NT2/D1 (cell line): ENCODE results near the gene CD2AP.
"Not testable (repeated sequence)": the region's sequence is repeated elsewhere in the genome, so short reads cannot be mapped to it uniquely, and the experiment has no call there.

ENCODE experiments used
- DNase-seq: peaks from one replicate; pipeline ENCODE4 v3.0.0-alpha.2; 2011; ENCODE audit warnings: low read depth, low spot score
- H3K27me3 ChIP-seq: 2 replicates; pipeline ENCODE4 v1.6.0; 2011; ENCODE audit warnings: mild to moderate bottlenecking; ENCODE audit not compliant: insufficient read length, insufficient read depth
- H3K36me3 ChIP-seq: 2 replicates; pipeline ENCODE4 v1.6.1; 2011; ENCODE audit warnings: mild to moderate bottlenecking, low read length, mixed read lengths; ENCODE audit not compliant: insufficient read depth, insufficient read length
- H3K4me1 ChIP-seq: 2 replicates; pipeline ENCODE4 v1.5.1; 2011; ENCODE audit not compliant: insufficient read depth, insufficient read length
- H3K4me3 ChIP-seq: 2 replicates; pipeline ENCODE4 v1.5.1; 2011; ENCODE audit warnings: low read depth; ENCODE audit not compliant: insufficient read length
- H3K9ac ChIP-seq: 2 replicates; pipeline ENCODE4 v1.6.0; 2011; ENCODE audit warnings: low read depth; ENCODE audit not compliant: insufficient read length
- H3K9me3 ChIP-seq: 2 replicates; pipeline ENCODE4 v1.5.1; 2011; ENCODE audit warnings: mild to moderate bottlenecking, low read length; ENCODE audit not compliant: insufficient read depth
- SUZ12 ChIP-seq: IDR thresholded peaks from 2 replicates; pipeline ENCODE4 v1.6.1; 2011; ENCODE audit not compliant: insufficient read length, insufficient read depth; ENCODE audit errors: extremely low read depth
- YY1 ChIP-seq: IDR thresholded peaks from 2 replicates; pipeline ENCODE4 v1.6.1; 2011; ENCODE audit not compliant: insufficient read length, insufficient read depth
- ZNF274 ChIP-seq: IDR thresholded peaks from 2 replicates; pipeline ENCODE4 v1.6.1; 2011; ENCODE audit warnings: mild to moderate bottlenecking, low read depth, low read length

The CD2AP gene

GRCh38 chr6:47438481-47439347 is 38.9 kb upstream of the CD2AP start:
- Histone ChIP-seq H3K27me3 (no peaks in the 10 kb centered on the region), H3K36me3 (no peaks in the 10 kb centered on the region), H3K4me3 (no peak overlapping the region), H3K9ac (no peak overlapping the region), H3K9me3 (no peaks in the 10 kb centered on the region), H3K4me1 (no peaks in the 10 kb centered on the region)
- no peak for DNase-seq
- TF ChIP-seq ZNF274, result no peak
- TF ChIP-seq SUZ12, result no peak
- TF ChIP-seq YY1, result no peak

GRCh38 chr6:47439348-47439668 is 38.3 kb upstream of the CD2AP start:
- Histone ChIP-seq H3K4me3 (no peak overlapping the region), H3K27me3 (no peaks in the 10 kb centered on the region), H3K4me1 (no peaks in the 10 kb centered on the region)

GRCh38 chr6:47440719-47441118 is 36.9 kb upstream of the CD2AP start:
- no peaks in the 10 kb centered on the region for H3K36me3 ChIP-seq
- H3K27me3 ChIP-seq, result no peaks in the 10 kb centered on the region
- H3K4me1 ChIP-seq, result no peaks in the 10 kb centered on the region
- no peaks in the 10 kb centered on the region; the same call in 1 of the 2 replicates for H3K9me3 ChIP-seq
- no peak for TF ChIP-seq YY1
- TF ChIP-seq SUZ12, result no peak
- no peak for TF ChIP-seq ZNF274
- no peak overlapping the region for H3K9ac ChIP-seq
- no peak overlapping the region for H3K4me3 ChIP-seq
- DNase-seq, result no peak

More at GRCh38 chr6:47439348-47439668, 38.3 kb upstream of the CD2AP start:
- no peak for DNase-seq
- Histone ChIP-seq H3K9ac (no peak overlapping the region), H3K9me3 (no peaks in the 10 kb centered on the region; the same call in 1 of the 2 replicates), H3K36me3 (no peaks in the 10 kb centered on the region)
- no peak for TF ChIP-seq YY1
- no peak for TF ChIP-seq SUZ12
- TF ChIP-seq ZNF274, result no peak

- H3K36me3 ChIP-seq, H3K4me1 ChIP-seq, H3K4me3 ChIP-seq, H3K9me3 ChIP-seq, H3K27me3 ChIP-seq, DNase-seq, H3K9ac ChIP-seq: not testable (repeated sequence)
These were observed 32.6 kb upstream of the CD2AP start for GRCh38 chr6:47444964-47445363.

- Histone ChIP-seq H3K4me1 (no peaks in the 10 kb centered on the region), H3K9me3 (no peaks in the 10 kb centered on the region; the same call in 1 of the 2 replicates), H3K36me3 (no peaks in the 10 kb centered on the region), H3K9ac (no peak overlapping the region), H3K27me3 (no peaks in the 10 kb centered on the region), H3K4me3 (no peak overlapping the region)
- DNase-seq, result no peak
- TF ChIP-seq SUZ12, result no peak
These were observed 30.8 kb upstream of the CD2AP start for GRCh38 chr6:47446669-47447330.

GRCh38 chr6:47447722-47448121 is 29.9 kb upstream of the CD2AP start:
- no peaks in the 10 kb centered on the region; the same call in 1 of the 2 replicates for H3K9me3 ChIP-seq
- no peaks in the 10 kb centered on the region for H3K36me3 ChIP-seq
- H3K9ac ChIP-seq, result no peak overlapping the region
- no peaks in the 10 kb centered on the region for H3K27me3 ChIP-seq
- TF ChIP-seq YY1, result no peak
- TF ChIP-seq SUZ12, result no peak
- no peak for TF ChIP-seq ZNF274
- H3K4me1 ChIP-seq, result no peaks in the 10 kb centered on the region
- no peak for DNase-seq
- no peak overlapping the region for H3K4me3 ChIP-seq

- TF ChIP-seq ZNF274, result no peak
- TF ChIP-seq SUZ12, result no peak
- no peak for TF ChIP-seq YY1
- Histone ChIP-seq H3K36me3 (no peaks in the 10 kb centered on the region), H3K9me3 (no peaks in the 10 kb centered on the region), H3K4me1 (no peaks in the 10 kb centered on the region), H3K4me3 (no peak overlapping the region), H3K9ac (no peak overlapping the region), H3K27me3 (no peaks in the 10 kb centered on the region)
- DNase-seq, result no peak
These were observed 26.4 kb upstream of the CD2AP start for GRCh38 chr6:47451162-47451561.
